Measurements from ENCODE around the gene BTF3. TPM values are rescaled to one million over a fixed set of nuclear protein-coding genes. Genes with fewer than 3 reads are reported as not detected.
"Not testable (repeated sequence)": the region's sequence is repeated elsewhere in the genome, so short reads cannot be mapped to it uniquely, and the experiment has no call there.

Gene BTF3
- total RNA-seq, 1 experiment from 2014 or later = 647 TPM

DNA sequence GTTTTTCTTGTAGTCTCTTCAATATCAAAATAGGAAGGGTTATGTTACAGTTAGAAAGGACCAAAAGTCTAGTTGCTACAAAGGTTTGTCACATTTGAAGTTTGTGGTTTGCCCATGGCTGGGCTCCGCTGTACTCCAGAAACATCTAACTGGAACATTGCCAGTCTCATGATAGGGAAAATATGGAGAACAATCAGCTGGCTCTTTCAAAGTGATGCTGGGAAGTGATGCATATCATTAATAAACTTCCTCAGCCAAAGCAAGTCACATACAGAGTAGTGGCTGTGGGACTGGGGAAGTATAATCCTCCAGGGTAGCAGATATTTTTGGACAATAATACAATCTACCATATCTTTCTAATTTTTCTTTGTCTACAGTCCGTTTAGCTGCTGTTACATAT is 8.8 kb downstream of the BTF3 start:
- POLR2A ChIA-PET = interaction anchor here (0.5 kb wide), 1 partner anchor 14 kb away, joined by 3 read pairs; no protein-coding TSS in a partner anchor
- no peaks in the 10 kb centered on the region; the same call in 1 of the 2 replicates for H3K4me1 ChIP-seq (ENCODE audit: control insufficient read depth, insufficient read depth, low read length)
- CTCF ChIA-PET = no interaction called here
- intact Hi-C loops (cut with micrococcal nuclease; ENCODE audit: unreplicated experiment) = no loop called here
- H3K27me3 ChIP-seq (ENCODE audit: control insufficient read depth, insufficient read depth, low read length) = no peaks in the 10 kb centered on the region
- H3K9me3 ChIP-seq (ENCODE audit: control insufficient read depth, insufficient read depth, low read depth, low read length) = no peaks in the 10 kb centered on the region
- peaks cover 42% of the 10 kb centered on the region for H3K36me3 ChIP-seq (ENCODE audit: control insufficient read depth, insufficient read depth, low read length)
- in situ Hi-C loops (cut with HindIII; ENCODE audit: low pct_unique_long_range_greater_than_20kb, low sequenced_read_pairs) = no loop called here
- ATAC-seq = peak; percentile 33; the same call in 1 of the 2 replicates
- TF ChIP-seq, protein P1, sequence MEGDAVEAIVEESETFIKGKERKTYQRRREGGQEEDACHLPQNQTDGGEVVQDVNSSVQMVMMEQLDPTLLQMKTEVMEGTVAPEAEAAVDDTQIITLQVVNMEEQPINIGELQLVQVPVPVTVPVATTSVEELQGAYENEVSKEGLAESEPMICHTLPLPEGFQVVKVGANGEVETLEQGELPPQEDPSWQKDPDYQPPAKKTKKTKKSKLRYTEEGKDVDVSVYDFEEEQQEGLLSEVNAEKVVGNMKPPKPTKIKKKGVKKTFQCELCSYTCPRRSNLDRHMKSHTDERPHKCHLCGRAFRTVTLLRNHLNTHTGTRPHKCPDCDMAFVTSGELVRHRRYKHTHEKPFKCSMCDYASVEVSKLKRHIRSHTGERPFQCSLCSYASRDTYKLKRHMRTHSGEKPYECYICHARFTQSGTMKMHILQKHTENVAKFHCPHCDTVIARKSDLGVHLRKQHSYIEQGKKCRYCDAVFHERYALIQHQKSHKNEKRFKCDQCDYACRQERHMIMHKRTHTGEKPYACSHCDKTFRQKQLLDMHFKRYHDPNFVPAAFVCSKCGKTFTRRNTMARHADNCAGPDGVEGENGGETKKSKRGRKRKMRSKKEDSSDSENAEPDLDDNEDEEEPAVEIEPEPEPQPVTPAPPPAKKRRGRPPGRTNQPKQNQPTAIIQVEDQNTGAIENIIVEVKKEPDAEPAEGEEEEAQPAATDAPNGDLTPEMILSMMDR (IDR thresholded peaks at IDR 0.05) = no peak
- TF ChIP-seq, protein P2, sequence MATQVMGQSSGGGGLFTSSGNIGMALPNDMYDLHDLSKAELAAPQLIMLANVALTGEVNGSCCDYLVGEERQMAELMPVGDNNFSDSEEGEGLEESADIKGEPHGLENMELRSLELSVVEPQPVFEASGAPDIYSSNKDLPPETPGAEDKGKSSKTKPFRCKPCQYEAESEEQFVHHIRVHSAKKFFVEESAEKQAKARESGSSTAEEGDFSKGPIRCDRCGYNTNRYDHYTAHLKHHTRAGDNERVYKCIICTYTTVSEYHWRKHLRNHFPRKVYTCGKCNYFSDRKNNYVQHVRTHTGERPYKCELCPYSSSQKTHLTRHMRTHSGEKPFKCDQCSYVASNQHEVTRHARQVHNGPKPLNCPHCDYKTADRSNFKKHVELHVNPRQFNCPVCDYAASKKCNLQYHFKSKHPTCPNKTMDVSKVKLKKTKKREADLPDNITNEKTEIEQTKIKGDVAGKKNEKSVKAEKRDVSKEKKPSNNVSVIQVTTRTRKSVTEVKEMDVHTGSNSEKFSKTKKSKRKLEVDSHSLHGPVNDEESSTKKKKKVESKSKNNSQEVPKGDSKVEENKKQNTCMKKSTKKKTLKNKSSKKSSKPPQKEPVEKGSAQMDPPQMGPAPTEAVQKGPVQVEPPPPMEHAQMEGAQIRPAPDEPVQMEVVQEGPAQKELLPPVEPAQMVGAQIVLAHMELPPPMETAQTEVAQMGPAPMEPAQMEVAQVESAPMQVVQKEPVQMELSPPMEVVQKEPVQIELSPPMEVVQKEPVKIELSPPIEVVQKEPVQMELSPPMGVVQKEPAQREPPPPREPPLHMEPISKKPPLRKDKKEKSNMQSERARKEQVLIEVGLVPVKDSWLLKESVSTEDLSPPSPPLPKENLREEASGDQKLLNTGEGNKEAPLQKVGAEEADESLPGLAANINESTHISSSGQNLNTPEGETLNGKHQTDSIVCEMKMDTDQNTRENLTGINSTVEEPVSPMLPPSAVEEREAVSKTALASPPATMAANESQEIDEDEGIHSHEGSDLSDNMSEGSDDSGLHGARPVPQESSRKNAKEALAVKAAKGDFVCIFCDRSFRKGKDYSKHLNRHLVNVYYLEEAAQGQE (IDR thresholded peaks at IDR 0.05; ENCODE audit: insufficient read depth in 1 of 2, low read depth in 2 of 2, low read length in 1 of 2) = no peak
- TF ChIP-seq POLR2AphosphoS5 (IDR thresholded peaks at IDR 0.05; ENCODE audit: low read depth, low read length) = no peak
- TF ChIP-seq TCF7L2 (IDR thresholded peaks at IDR 0.05; ENCODE audit: low read depth, low read length) = no peak
- no peak for TF ChIP-seq SIN3A (IDR thresholded peaks at IDR 0.05; ENCODE audit: borderline replicate concordance, insufficient read depth, low read depth, low read length)
- H3K27ac ChIP-seq (ENCODE audit: low read length) = no peak overlapping the region
- BruUV-seq (replicated peaks) = no TSS peak
- H3K4me3 ChIP-seq (ENCODE audit: low read depth in 2 of 2, low read length in 2 of 2) = no peak overlapping the region
- no peak for DNase-seq (ENCODE audit: low read depth, low spot score)

DNA sequence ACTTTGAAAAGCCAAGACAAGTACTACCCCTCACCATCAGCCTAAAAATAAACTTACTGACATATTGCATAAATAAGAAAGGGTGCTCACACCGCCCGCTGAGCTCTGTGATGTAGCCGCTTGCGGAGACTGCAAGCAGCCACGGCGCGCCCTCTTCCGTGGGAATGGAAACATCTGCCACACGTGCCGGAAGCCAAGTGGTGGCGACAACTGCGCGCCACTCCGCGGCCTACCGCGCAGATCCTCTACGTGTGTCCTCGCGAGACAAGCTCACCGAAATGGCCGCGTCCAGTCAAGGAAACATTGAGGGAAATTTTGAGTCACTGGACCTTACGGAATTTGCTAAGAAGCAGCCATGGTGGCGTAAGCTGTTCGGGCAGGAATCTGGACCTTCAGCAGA is 10.3 kb downstream of the BTF3 start:
- intact Hi-C loops (cut with micrococcal nuclease; ENCODE audit: unreplicated experiment); CTCF ChIA-PET; H3K27me3 ChIP-seq (ENCODE audit: control insufficient read depth, insufficient read depth, low read length); BruUV-seq (replicated peaks); H3K9me3 ChIP-seq (ENCODE audit: control insufficient read depth, insufficient read depth, low read depth, low read length); DNase-seq (ENCODE audit: low read depth, low spot score); H3K4me1 ChIP-seq (ENCODE audit: control insufficient read depth, insufficient read depth, low read length); POLR2A ChIA-PET; in situ Hi-C loops (cut with HindIII; ENCODE audit: low pct_unique_long_range_greater_than_20kb, low sequenced_read_pairs); H3K4me3 ChIP-seq (ENCODE audit: low read depth in 2 of 2, low read length in 2 of 2); H3K27ac ChIP-seq (ENCODE audit: low read length): not testable (repeated sequence)
- peaks cover 28% of the 10 kb centered on the region for H3K36me3 ChIP-seq (ENCODE audit: control insufficient read depth, insufficient read depth, low read length)
- ATAC-seq = peak; percentile 66; the same call in 1 of the 2 replicates

DNA sequence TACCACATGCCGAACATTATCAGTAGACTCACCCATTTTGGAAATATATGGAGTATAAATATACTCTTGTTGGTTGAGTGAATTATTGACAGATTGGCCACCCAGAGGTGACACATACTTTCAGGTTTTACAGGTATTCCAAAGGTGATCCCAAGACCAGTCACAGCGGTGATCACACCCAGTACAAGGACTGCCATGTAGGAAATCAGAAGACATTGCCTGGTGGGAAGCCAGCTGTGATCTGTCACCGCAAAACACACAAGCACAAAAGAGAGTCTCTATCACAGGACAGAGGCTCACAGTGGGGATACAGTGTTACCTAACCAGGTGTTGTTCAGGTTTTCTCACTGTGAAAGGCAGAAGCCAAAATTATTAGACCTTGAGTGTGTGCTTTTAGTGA is 15.8 kb downstream of the BTF3 start:
- DNase-seq (ENCODE audit: low read depth, low spot score) = no peak
- no peak overlapping the region for H3K4me3 ChIP-seq (ENCODE audit: low read depth in 2 of 2, low read length in 2 of 2)
- no peak for ATAC-seq
- no peak for TF ChIP-seq TCF7L2 (IDR thresholded peaks at IDR 0.05; ENCODE audit: low read depth, low read length)
- TF ChIP-seq, protein P2 (IDR thresholded peaks at IDR 0.05; ENCODE audit: insufficient read depth in 1 of 2, low read depth in 2 of 2, low read length in 1 of 2) = no peak
- in situ Hi-C loops (cut with HindIII; ENCODE audit: low pct_unique_long_range_greater_than_20kb, low sequenced_read_pairs) = no loop called here
- H3K27me3 ChIP-seq (ENCODE audit: control insufficient read depth, insufficient read depth, low read length) = no peaks in the 10 kb centered on the region
- CTCF ChIA-PET = no interaction called here
- H3K27ac ChIP-seq (ENCODE audit: low read length) = no peak overlapping the region
- H3K9me3 ChIP-seq (ENCODE audit: control insufficient read depth, insufficient read depth, low read depth, low read length) = no peaks in the 10 kb centered on the region
- H3K4me1 ChIP-seq (ENCODE audit: control insufficient read depth, insufficient read depth, low read length) = no peaks in the 10 kb centered on the region
- POLR2A ChIA-PET = no interaction called here
- BruUV-seq (replicated peaks) = no TSS peak
- H3K36me3 ChIP-seq (ENCODE audit: control insufficient read depth, insufficient read depth, low read length) = no peaks in the 10 kb centered on the region
- intact Hi-C loops (cut with micrococcal nuclease; ENCODE audit: unreplicated experiment) = no loop called here

Measured in Panc1 (cell line).